Measurements from ENCODE around the gene PAPPA2. TPM values are rescaled to one million over a fixed set of nuclear protein-coding genes. Genes with fewer than 3 reads are reported as not detected.

PAPPA2 gene
- total and polyA plus RNA-seq, 2 of the 8 experiments (the other 6 are each of a cell fraction or from before 2014, with no cell fraction given): 0.08 to 0.88 TPM

DNA sequence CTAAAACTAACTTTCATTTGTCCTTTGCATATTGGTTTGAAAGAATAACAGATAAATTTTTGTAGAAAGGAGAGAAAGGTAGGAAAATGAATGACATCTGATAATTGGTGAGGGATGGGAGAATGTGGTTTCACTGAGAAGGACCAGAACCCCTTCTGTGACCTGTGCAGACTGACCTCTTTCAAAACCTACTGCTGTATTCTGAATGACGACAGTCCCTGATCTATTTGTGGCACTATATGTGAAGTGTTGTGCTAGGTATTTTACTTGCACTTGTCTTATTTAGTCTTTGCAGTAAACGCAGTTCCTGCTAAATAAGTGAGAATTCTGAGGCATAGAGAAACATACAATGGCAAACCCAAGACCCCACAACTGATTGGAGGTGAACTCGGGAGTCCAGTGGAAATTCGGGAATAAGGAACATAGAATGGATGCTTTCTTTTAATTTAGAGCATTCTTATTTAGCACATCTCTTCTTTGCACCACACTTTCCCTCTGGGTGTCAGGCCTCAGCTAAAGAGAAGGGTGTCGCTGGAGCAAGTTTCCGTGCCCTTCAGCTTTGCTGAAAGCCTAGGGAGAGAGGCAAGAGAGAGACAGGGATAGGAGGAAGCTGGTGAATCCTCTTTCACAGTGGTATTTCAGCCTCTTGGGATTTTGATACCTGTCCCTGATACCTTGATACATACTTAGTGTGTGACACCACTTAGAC, 230.2 kb downstream of the PAPPA2 start (continued):
- TF ChIP-seq, protein P1, sequence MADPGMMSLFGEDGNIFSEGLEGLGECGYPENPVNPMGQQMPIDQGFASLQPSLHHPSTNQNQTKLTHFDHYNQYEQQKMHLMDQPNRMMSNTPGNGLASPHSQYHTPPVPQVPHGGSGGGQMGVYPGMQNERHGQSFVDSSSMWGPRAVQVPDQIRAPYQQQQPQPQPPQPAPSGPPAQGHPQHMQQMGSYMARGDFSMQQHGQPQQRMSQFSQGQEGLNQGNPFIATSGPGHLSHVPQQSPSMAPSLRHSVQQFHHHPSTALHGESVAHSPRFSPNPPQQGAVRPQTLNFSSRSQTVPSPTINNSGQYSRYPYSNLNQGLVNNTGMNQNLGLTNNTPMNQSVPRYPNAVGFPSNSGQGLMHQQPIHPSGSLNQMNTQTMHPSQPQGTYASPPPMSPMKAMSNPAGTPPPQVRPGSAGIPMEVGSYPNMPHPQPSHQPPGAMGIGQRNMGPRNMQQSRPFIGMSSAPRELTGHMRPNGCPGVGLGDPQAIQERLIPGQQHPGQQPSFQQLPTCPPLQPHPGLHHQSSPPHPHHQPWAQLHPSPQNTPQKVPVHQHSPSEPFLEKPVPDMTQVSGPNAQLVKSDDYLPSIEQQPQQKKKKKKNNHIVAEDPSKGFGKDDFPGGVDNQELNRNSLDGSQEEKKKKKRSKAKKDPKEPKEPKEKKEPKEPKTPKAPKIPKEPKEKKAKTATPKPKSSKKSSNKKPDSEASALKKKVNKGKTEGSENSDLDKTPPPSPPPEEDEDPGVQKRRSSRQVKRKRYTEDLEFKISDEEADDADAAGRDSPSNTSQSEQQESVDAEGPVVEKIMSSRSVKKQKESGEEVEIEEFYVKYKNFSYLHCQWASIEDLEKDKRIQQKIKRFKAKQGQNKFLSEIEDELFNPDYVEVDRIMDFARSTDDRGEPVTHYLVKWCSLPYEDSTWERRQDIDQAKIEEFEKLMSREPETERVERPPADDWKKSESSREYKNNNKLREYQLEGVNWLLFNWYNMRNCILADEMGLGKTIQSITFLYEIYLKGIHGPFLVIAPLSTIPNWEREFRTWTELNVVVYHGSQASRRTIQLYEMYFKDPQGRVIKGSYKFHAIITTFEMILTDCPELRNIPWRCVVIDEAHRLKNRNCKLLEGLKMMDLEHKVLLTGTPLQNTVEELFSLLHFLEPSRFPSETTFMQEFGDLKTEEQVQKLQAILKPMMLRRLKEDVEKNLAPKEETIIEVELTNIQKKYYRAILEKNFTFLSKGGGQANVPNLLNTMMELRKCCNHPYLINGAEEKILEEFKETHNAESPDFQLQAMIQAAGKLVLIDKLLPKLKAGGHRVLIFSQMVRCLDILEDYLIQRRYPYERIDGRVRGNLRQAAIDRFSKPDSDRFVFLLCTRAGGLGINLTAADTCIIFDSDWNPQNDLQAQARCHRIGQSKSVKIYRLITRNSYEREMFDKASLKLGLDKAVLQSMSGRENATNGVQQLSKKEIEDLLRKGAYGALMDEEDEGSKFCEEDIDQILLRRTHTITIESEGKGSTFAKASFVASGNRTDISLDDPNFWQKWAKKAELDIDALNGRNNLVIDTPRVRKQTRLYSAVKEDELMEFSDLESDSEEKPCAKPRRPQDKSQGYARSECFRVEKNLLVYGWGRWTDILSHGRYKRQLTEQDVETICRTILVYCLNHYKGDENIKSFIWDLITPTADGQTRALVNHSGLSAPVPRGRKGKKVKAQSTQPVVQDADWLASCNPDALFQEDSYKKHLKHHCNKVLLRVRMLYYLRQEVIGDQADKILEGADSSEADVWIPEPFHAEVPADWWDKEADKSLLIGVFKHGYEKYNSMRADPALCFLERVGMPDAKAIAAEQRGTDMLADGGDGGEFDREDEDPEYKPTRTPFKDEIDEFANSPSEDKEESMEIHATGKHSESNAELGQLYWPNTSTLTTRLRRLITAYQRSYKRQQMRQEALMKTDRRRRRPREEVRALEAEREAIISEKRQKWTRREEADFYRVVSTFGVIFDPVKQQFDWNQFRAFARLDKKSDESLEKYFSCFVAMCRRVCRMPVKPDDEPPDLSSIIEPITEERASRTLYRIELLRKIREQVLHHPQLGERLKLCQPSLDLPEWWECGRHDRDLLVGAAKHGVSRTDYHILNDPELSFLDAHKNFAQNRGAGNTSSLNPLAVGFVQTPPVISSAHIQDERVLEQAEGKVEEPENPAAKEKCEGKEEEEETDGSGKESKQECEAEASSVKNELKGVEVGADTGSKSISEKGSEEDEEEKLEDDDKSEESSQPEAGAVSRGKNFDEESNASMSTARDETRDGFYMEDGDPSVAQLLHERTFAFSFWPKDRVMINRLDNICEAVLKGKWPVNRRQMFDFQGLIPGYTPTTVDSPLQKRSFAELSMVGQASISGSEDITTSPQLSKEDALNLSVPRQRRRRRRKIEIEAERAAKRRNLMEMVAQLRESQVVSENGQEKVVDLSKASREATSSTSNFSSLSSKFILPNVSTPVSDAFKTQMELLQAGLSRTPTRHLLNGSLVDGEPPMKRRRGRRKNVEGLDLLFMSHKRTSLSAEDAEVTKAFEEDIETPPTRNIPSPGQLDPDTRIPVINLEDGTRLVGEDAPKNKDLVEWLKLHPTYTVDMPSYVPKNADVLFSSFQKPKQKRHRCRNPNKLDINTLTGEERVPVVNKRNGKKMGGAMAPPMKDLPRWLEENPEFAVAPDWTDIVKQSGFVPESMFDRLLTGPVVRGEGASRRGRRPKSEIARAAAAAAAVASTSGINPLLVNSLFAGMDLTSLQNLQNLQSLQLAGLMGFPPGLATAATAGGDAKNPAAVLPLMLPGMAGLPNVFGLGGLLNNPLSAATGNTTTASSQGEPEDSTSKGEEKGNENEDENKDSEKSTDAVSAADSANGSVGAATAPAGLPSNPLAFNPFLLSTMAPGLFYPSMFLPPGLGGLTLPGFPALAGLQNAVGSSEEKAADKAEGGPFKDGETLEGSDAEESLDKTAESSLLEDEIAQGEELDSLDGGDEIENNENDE (IDR thresholded peaks at IDR 0.05; ENCODE audit: insufficient replicate concordance, low read length): no peak
- no peak for TF ChIP-seq CHD2 (IDR thresholded peaks at IDR 0.05; ENCODE audit: low read length)
- no peak for TF ChIP-seq CBX8 (IDR thresholded peaks at IDR 0.05; ENCODE audit: borderline replicate concordance, low read depth, low read length)
- no peak for TF ChIP-seq EP300 (IDR thresholded peaks at IDR 0.05; ENCODE audit: borderline replicate concordance in 1 of 2, low read depth in 2 of 2, low read length in 2 of 2)
- no peak for TF ChIP-seq PHF8 (conservative IDR thresholded peaks at IDR 0.05; ENCODE audit: low read depth, low read length)
- TF ChIP-seq SIX5 (IDR thresholded peaks at IDR 0.05; ENCODE audit: low read depth, low read length): no peak
- no peak for TF ChIP-seq TAF7 (optimal IDR thresholded peaks at IDR 0.05; ENCODE audit: borderline replicate concordance, low read depth, low read length)
